Liver (tissue), 3 donors: ENCODE measurements around the gene BLID.

Source experiments
- GABPA ChIP-seq, 2 donors: IDR thresholded peaks in 1 of 2; conservative IDR thresholded peaks in 1 of 2; 2 replicates each; pipeline ENCODE4 v1.6.1; 2016; ENCODE audit warnings: antibody characterized with exemption in 2 of 2, mild to moderate bottlenecking in 1 of 2, moderate library complexity in 1 of 2
- HNF4A ChIP-seq, 2 donors: conservative IDR thresholded peaks; 2 replicates each; pipeline ENCODE4 v1.6.1; 2016; ENCODE audit warnings: antibody characterized with exemption in 2 of 2, mild to moderate bottlenecking in 2 of 2
- JUND ChIP-seq, 2 donors: IDR thresholded peaks; 2 replicates each; pipeline ENCODE4 v1.6.1; 2016; ENCODE audit warnings: antibody characterized with exemption in 2 of 2
- RAD21 ChIP-seq, 2 donors: IDR thresholded peaks; 2 replicates each; pipeline ENCODE4 v1.6.1; 2016; ENCODE audit warnings: antibody characterized with exemption in 2 of 2, mild to moderate bottlenecking in 2 of 2
- SP1 ChIP-seq: IDR thresholded peaks from 2 replicates; pipeline ENCODE4 v1.6.1; 2018; ENCODE audit warnings: antibody characterized with exemption, mild to moderate bottlenecking
- TAF1 ChIP-seq: conservative IDR thresholded peaks from 2 replicates; pipeline ENCODE4 v1.6.1; 2016; ENCODE audit warnings: antibody characterized with exemption, mild to moderate bottlenecking
- YY1 ChIP-seq: IDR thresholded peaks from 2 replicates; pipeline ENCODE4 v1.6.1; 2016; ENCODE audit warnings: antibody characterized with exemption, mild to moderate bottlenecking
- TF ChIP-seq, protein P1 (sequence below): fragments of 150-350 bp; IDR thresholded peaks from 2 replicates; pipeline ENCODE4 v1.5.1; 2017; ENCODE audit warnings: improper control_type of control experiment, low read depth, low read length; ENCODE audit not compliant: missing input control
- TF ChIP-seq, protein P2 (sequence below): IDR thresholded peaks from 2 replicates; pipeline ENCODE4 v1.6.1; 2016; ENCODE audit warnings: antibody characterized with exemption
- TF ChIP-seq, protein P3 (sequence below): IDR thresholded peaks from 2 replicates; pipeline ENCODE4 v1.6.1; 2016; ENCODE audit warnings: antibody characterized with exemption
- TF ChIP-seq, protein P4 (sequence below): IDR thresholded peaks from 2 replicates; pipeline ENCODE4 v1.6.1; 2016; ENCODE audit warnings: antibody characterized with exemption, mild to moderate bottlenecking
- TF ChIP-seq, protein P5 (sequence below): IDR thresholded peaks from 2 replicates; pipeline ENCODE4 v1.6.1; 2016; ENCODE audit warnings: antibody characterized with exemption
- donor health status: healthy.
- donor health status: healthy.

DNA sequence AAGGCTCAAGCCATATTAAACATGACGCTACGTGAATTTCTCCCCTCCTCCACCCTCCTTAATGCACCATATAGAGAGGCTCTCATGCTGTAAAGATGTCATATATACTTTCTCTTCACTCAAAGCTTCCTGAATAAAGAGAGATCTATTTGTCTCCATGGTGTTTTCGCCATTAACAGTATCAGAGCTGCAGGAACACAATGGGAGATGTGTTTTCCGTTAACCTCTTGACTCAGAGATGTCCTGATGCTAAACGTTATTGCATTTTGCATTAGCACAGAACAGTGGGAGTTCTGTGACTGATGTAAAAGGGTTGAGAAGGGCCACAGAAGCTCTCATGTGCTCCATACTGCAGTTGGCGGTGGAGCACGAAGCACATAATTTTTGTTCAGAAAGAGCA lies 25.7 kb upstream of the BLID start:
- TF ChIP-seq, protein P1, sequence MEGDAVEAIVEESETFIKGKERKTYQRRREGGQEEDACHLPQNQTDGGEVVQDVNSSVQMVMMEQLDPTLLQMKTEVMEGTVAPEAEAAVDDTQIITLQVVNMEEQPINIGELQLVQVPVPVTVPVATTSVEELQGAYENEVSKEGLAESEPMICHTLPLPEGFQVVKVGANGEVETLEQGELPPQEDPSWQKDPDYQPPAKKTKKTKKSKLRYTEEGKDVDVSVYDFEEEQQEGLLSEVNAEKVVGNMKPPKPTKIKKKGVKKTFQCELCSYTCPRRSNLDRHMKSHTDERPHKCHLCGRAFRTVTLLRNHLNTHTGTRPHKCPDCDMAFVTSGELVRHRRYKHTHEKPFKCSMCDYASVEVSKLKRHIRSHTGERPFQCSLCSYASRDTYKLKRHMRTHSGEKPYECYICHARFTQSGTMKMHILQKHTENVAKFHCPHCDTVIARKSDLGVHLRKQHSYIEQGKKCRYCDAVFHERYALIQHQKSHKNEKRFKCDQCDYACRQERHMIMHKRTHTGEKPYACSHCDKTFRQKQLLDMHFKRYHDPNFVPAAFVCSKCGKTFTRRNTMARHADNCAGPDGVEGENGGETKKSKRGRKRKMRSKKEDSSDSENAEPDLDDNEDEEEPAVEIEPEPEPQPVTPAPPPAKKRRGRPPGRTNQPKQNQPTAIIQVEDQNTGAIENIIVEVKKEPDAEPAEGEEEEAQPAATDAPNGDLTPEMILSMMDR, result no peak
- TF ChIP-seq RAD21 (IDR thresholded peaks at IDR 0.05), result no peak
- TF ChIP-seq SP1, result no peak
- TF ChIP-seq, protein P2, sequence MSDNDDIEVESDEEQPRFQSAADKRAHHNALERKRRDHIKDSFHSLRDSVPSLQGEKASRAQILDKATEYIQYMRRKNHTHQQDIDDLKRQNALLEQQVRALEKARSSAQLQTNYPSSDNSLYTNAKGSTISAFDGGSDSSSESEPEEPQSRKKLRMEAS, result no peak
- no peak for TF ChIP-seq JUND (IDR thresholded peaks at IDR 0.05)
- TF ChIP-seq, protein P3, sequence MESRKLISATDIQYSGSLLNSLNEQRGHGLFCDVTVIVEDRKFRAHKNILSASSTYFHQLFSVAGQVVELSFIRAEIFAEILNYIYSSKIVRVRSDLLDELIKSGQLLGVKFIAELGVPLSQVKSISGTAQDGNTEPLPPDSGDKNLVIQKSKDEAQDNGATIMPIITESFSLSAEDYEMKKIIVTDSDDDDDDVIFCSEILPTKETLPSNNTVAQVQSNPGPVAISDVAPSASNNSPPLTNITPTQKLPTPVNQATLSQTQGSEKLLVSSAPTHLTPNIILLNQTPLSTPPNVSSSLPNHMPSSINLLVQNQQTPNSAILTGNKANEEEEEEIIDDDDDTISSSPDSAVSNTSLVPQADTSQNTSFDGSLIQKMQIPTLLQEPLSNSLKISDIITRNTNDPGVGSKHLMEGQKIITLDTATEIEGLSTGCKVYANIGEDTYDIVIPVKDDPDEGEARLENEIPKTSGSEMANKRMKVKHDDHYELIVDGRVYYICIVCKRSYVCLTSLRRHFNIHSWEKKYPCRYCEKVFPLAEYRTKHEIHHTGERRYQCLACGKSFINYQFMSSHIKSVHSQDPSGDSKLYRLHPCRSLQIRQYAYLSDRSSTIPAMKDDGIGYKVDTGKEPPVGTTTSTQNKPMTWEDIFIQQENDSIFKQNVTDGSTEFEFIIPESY, result no peak
- no peak for TF ChIP-seq YY1
- TF ChIP-seq HNF4A (conservative IDR thresholded peaks at IDR 0.05), result no peak
- no peak for TF ChIP-seq GABPA (IDR thresholded peaks at IDR 0.05 in 1 of 2, conservative IDR thresholded peaks at IDR 0.05 in 1 of 2)
- TF ChIP-seq, protein P4, sequence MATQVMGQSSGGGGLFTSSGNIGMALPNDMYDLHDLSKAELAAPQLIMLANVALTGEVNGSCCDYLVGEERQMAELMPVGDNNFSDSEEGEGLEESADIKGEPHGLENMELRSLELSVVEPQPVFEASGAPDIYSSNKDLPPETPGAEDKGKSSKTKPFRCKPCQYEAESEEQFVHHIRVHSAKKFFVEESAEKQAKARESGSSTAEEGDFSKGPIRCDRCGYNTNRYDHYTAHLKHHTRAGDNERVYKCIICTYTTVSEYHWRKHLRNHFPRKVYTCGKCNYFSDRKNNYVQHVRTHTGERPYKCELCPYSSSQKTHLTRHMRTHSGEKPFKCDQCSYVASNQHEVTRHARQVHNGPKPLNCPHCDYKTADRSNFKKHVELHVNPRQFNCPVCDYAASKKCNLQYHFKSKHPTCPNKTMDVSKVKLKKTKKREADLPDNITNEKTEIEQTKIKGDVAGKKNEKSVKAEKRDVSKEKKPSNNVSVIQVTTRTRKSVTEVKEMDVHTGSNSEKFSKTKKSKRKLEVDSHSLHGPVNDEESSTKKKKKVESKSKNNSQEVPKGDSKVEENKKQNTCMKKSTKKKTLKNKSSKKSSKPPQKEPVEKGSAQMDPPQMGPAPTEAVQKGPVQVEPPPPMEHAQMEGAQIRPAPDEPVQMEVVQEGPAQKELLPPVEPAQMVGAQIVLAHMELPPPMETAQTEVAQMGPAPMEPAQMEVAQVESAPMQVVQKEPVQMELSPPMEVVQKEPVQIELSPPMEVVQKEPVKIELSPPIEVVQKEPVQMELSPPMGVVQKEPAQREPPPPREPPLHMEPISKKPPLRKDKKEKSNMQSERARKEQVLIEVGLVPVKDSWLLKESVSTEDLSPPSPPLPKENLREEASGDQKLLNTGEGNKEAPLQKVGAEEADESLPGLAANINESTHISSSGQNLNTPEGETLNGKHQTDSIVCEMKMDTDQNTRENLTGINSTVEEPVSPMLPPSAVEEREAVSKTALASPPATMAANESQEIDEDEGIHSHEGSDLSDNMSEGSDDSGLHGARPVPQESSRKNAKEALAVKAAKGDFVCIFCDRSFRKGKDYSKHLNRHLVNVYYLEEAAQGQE, result no peak
- TF ChIP-seq, protein P5, sequence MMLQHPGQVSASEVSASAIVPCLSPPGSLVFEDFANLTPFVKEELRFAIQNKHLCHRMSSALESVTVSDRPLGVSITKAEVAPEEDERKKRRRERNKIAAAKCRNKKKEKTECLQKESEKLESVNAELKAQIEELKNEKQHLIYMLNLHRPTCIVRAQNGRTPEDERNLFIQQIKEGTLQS, result no peak
- no peak for TF ChIP-seq TAF1
